ENCODE results near the gene ADAMTS16. TPM values are rescaled to one million over a fixed set of nuclear protein-coding genes. Genes with fewer than 3 reads are reported as not detected.

Gene ADAMTS16
- total RNA-seq, 6 experiments from 2014 or later, result 0.26 to 0.70 (median 0.50) TPM; not detected in 1

- Mint-ChIP-seq H3K9me3 (no peaks in the 10 kb centered on the region), H3K4me1 (ENCODE audit: low read depth) (peaks cover 11% of the 10 kb centered on the region; the same call in 1 of the 2 replicates)
These were observed 43.1 kb downstream of the ADAMTS16 start for GRCh38 chr5:5183189-5183699.

DNA sequence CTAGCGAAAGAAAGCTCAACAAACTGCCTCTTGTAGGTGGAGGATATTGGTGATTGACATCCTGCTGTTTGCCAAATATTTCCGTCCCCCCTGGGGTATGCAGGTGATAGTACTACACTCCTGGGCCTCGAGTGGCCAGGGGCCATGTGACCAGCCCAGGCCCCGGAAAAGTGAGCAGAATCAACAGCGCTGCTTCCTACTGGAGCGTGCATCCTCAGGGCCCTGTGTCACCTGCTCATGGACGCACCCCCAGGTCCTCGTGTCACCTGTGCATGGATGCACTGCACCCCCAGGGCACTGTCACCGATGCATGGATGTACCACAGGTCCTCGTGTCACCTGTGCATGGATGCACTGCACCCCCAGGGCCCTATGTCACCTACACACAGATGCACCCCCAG lies 43.8 kb downstream of the ADAMTS16 start:
- Mint-ChIP-seq H3K4me1 (ENCODE audit: low read depth) (peaks cover 11% of the 10 kb centered on the region; the same call in 1 of the 2 replicates), H3K27me3 (ENCODE audit: insufficient read depth) (peaks cover 6% of the 10 kb centered on the region), H3K27ac (no peak overlapping the region), H3K9me3 (no peaks in the 10 kb centered on the region), H3K36me3 (ENCODE audit: low read depth) (no peaks in the 10 kb centered on the region), H3K4me3 (no peak overlapping the region)
- TF ChIP-seq CTCF (IDR thresholded peaks at IDR 0.05), result no peak
- DNase-seq, result no peak

More at GRCh38 chr5:5183189-5183699, 43.1 kb downstream of the ADAMTS16 start:
- H3K27me3 Mint-ChIP-seq (ENCODE audit: insufficient read depth), result peaks cover 3% of the 10 kb centered on the region
- DNase-seq, result no peak
- H3K27ac Mint-ChIP-seq, result no peak overlapping the region
- H3K4me3 Mint-ChIP-seq, result no peak overlapping the region
- H3K36me3 Mint-ChIP-seq (ENCODE audit: low read depth), result no peaks in the 10 kb centered on the region
- TF ChIP-seq CTCF (IDR thresholded peaks at IDR 0.05), result no peak

- no peak overlapping the region for H3K4me3 Mint-ChIP-seq
- no peak for DNase-seq
- H3K9me3 Mint-ChIP-seq, result no peaks in the 10 kb centered on the region
- H3K27ac Mint-ChIP-seq, result no peak overlapping the region
- H3K4me1 Mint-ChIP-seq (ENCODE audit: low read depth), result no peaks in the 10 kb centered on the region; the same call in 1 of the 2 replicates
- no peaks in the 10 kb centered on the region for H3K36me3 Mint-ChIP-seq (ENCODE audit: low read depth)
- TF ChIP-seq CTCF (IDR thresholded peaks at IDR 0.05), result no peak
- peaks cover 4% of the 10 kb centered on the region for H3K27me3 Mint-ChIP-seq (ENCODE audit: insufficient read depth)
These were observed 48.4 kb downstream of the ADAMTS16 start for GRCh38 chr5:5188376-5189050.

DNA sequence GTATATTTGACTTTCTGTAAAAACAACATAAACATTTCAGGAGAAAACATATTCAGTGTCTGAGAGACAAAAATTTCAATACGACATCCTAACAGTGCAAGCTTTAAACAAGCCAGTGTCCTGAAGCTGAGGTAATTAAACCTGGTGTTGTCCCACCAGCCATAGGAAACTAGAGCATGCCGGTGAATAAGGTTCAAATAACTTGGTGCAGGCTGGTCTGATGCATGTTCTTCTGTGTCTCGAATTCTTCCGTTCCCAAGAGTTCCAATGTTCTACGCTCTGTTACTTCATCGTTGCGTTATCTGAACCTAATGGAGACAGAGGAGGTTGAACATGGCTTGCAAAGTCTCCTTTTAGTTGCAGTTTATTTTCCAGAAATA lies 48.9 kb downstream of the ADAMTS16 start:
- H3K27me3 Mint-ChIP-seq (ENCODE audit: insufficient read depth), result peaks cover 4% of the 10 kb centered on the region
- DNase-seq, result no peak
- H3K9me3 Mint-ChIP-seq, result no peaks in the 10 kb centered on the region
- H3K36me3 Mint-ChIP-seq (ENCODE audit: low read depth), result no peaks in the 10 kb centered on the region
- no peak for TF ChIP-seq CTCF (IDR thresholded peaks at IDR 0.05)
- no peaks in the 10 kb centered on the region; the same call in 1 of the 2 replicates for H3K4me1 Mint-ChIP-seq (ENCODE audit: low read depth)
- no peak overlapping the region for H3K27ac Mint-ChIP-seq
- H3K4me3 Mint-ChIP-seq, result no peak overlapping the region

- Mint-ChIP-seq H3K4me1 (ENCODE audit: low read depth) (no peaks in the 10 kb centered on the region; the same call in 1 of the 2 replicates), H3K4me3 (no peak overlapping the region), H3K27ac (no peak overlapping the region), H3K27me3 (ENCODE audit: insufficient read depth) (peaks cover 2% of the 10 kb centered on the region; the same call in 1 of the 2 replicates), H3K36me3 (ENCODE audit: low read depth) (no peaks in the 10 kb centered on the region), H3K9me3 (no peaks in the 10 kb centered on the region)
- DNase-seq, result no peak
- no peak for TF ChIP-seq CTCF (IDR thresholded peaks at IDR 0.05)
These were observed 51.8 kb downstream of the ADAMTS16 start for GRCh38 chr5:5191906-5192305.
